ENCODE data around the gene SURF6. TPM values are rescaled to one million over a fixed set of nuclear protein-coding genes. Genes with fewer than 3 reads are reported as not detected.
A peak's percentile ranks its signal among the peaks of the same experiment; 100 is the strongest.
"Not testable (repeated sequence)": the region's sequence is repeated elsewhere in the genome, so short reads cannot be mapped to it uniquely, and the experiment has no call there.

SURF6 gene
- total and polyA plus RNA-seq, 2 experiments from 2014 or later: 17.6 to 27.6 TPM

- TF ChIP-seq ZNF462 (CRISPR knock-in tag; IDR thresholded peaks at IDR 0.05): no peak
These were observed 41.8 kb upstream of the SURF6 start (continued) for GRCh38 chr9:133377721-133378216.

- not testable (repeated sequence) for ATAC-seq; H3K36me3 ChIP-seq (ENCODE audit: insufficient read depth); H3K4me1 Mint-ChIP-seq
These were observed 41.3 kb upstream of the SURF6 start for GRCh38 chr9:133377280-133377679.

More at GRCh38 chr9:133377280-133377679, 41.3 kb upstream of the SURF6 start:
- Histone ChIP-seq H4K20me1 (replicated peaks; ENCODE audit: insufficient read depth) (peaks cover 27% of the 10 kb centered on the region), H3K27me3 (ENCODE audit: insufficient read depth) (peaks cover 13% of the 10 kb centered on the region), H3K79me2 (replicated peaks; ENCODE audit: insufficient read depth) (peaks cover 33% of the 10 kb centered on the region)
- Mint-ChIP-seq H3K36me3 (ENCODE audit: low read depth) (peaks cover 16% of the 10 kb centered on the region), H3K27me3 (ENCODE audit: insufficient read depth, low read depth, poor library complexity) (peaks cover 29% of the 10 kb centered on the region), H3K9me3 (peaks cover 14% of the 10 kb centered on the region; the same call in 2 of the 3 replicates), H3K4me3 (peak overlapping the region; percentile 56)
- H3K27ac Mint-ChIP-seq; H3K4me1 ChIP-seq (ENCODE audit: insufficient read depth); DNase-seq (ENCODE audit: low spot score); H3F3A ChIP-seq (replicated peaks; ENCODE audit: low read depth); H3K9me2 ChIP-seq (ENCODE audit: insufficient read depth); H3K4me2 ChIP-seq; H3K4me3 ChIP-seq; H3K27ac ChIP-seq (ENCODE audit: low read depth); H2AFZ ChIP-seq: not testable (repeated sequence)
